ENCODE data around the gene TRPT1.

DNA sequence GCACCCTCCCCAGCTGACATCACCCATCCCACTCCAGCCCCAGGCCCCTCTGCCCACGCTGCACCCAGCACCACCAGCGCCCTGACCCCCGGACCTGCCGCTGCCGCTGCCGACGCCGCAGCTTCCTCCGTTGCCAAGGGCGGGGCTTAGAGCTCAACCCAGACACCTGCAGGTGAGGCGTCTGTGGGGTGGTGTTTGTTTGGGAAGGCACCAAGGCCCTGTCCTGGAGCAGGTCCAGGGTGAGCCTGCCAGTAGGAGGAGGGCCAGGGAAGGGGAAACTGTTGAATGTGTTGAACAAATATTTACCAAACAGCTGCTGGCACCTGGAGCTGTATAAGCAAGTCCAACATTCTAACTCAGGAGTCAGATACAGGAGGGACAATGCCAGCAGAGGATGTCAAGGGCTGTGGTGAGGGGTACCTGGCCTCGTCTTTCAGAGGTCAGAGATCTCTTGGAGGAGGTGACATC lies 11.5 kb upstream of the TRPT1 start:
- no peak for TF ChIP-seq CTCF (IDR thresholded peaks at IDR 0.05; ENCODE audit: low read length)
- no peak for TF ChIP-seq EZH2 (IDR thresholded peaks at IDR 0.05; ENCODE audit: borderline replicate concordance, low read length)
